Colonic mucosa (tissue), 4 donors: ENCODE results near the gene ATM. TPM values are rescaled to one million over a fixed set of nuclear protein-coding genes. Genes with fewer than 3 reads are reported as not detected.

Experiments used
- DNase-seq: peaks from one replicate; pipeline ENCODE4 v3.0.0-alpha.2; 2020
- H3K27ac ChIP-seq: fragments of 200-600 bp; one replicate; pipeline ENCODE4 v1.8.0; 2021
- H3K27me3 ChIP-seq: fragments of 200-600 bp; one replicate; pipeline ENCODE4 v1.8.0; 2021
- H3K36me3 ChIP-seq: fragments of 200-600 bp; one replicate; pipeline ENCODE4 v1.8.0; 2021
- H3K4me1 ChIP-seq: fragments of 200-600 bp; one replicate; pipeline ENCODE4 v1.8.0; 2021; ENCODE audit warnings: mild to moderate bottlenecking
- H3K4me3 ChIP-seq: fragments of 200-600 bp; one replicate; pipeline ENCODE4 v1.8.0; 2021
- H3K9ac ChIP-seq, 2 donors: one replicate each; pipeline ENCODE4 v1.7.0; 2013; ENCODE audit warnings: control low read depth in 2 of 2, low read depth in 2 of 2, low read length in 2 of 2
- H3K9me3 ChIP-seq: fragments of 200-600 bp; one replicate; pipeline ENCODE4 v1.8.0; 2021
- intact Hi-C: fragments of 100-400 bp; cut with DNase I; formaldehyde crosslinking; loops from one replicate; pipeline ENCODE4 v1.14.1; 2022
- total RNA-seq, 2 donors: library from RNA; stranded (reverse); fragmentation: NEBNext Ultra II Directional in 1 of 2; extraction: Animal tissue kit (Norgen Biotek cat#: 25700) in 1 of 2; gene quantifications; one replicate each; pipeline ENCODE4 v1.2.1, GENCODE V29; 2021
- TF ChIP-seq, protein P1 (sequence below): fragments of 200-600 bp; IDR thresholded peaks from one replicate; pipeline ENCODE4 v1.8.0; 2022; ENCODE audit warnings: antibody characterized with exemption, mild to moderate bottlenecking
- donor health status: healthy.
- donor health status: DM: no; HTN: no; CAD: no.
- donor health status: DM: no; HTN: no; CAD: no.

ATM gene
- total RNA-seq, 2 donors from 2014 or later = 28.3 to 30.1 TPM

GRCh38 chr11:108345767-108346166 lies 122.9 kb downstream of the ATM start:
- intact Hi-C loops = no loop called here
- no peak for DNase-seq
- H3K4me1 ChIP-seq = no peaks in the 10 kb centered on the region
- TF ChIP-seq, protein P1, sequence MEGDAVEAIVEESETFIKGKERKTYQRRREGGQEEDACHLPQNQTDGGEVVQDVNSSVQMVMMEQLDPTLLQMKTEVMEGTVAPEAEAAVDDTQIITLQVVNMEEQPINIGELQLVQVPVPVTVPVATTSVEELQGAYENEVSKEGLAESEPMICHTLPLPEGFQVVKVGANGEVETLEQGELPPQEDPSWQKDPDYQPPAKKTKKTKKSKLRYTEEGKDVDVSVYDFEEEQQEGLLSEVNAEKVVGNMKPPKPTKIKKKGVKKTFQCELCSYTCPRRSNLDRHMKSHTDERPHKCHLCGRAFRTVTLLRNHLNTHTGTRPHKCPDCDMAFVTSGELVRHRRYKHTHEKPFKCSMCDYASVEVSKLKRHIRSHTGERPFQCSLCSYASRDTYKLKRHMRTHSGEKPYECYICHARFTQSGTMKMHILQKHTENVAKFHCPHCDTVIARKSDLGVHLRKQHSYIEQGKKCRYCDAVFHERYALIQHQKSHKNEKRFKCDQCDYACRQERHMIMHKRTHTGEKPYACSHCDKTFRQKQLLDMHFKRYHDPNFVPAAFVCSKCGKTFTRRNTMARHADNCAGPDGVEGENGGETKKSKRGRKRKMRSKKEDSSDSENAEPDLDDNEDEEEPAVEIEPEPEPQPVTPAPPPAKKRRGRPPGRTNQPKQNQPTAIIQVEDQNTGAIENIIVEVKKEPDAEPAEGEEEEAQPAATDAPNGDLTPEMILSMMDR = no peak
- no peak overlapping the region for H3K27ac ChIP-seq
- H3K36me3 ChIP-seq = no peaks in the 10 kb centered on the region
- H3K9ac ChIP-seq = no peak overlapping the region
- no peaks in the 10 kb centered on the region for H3K27me3 ChIP-seq
- H3K9me3 ChIP-seq = no peaks in the 10 kb centered on the region
- no peak overlapping the region for H3K4me3 ChIP-seq

- intact Hi-C loops = no loop called here
- DNase-seq = no peak
- Histone ChIP-seq H3K9me3 (no peaks in the 10 kb centered on the region), H3K27ac (no peak overlapping the region), H3K4me3 (no peak overlapping the region), H3K27me3 (no peaks in the 10 kb centered on the region), H3K36me3 (no peaks in the 10 kb centered on the region), H3K9ac (no peak overlapping the region), H3K4me1 (no peaks in the 10 kb centered on the region)
- TF ChIP-seq, protein P1 = no peak
Observed at GRCh38 chr11:108346451-108346850, 123.6 kb downstream of the ATM start.

- Histone ChIP-seq H3K4me3 (no peak overlapping the region), H3K4me1 (no peaks in the 10 kb centered on the region), H3K9ac (no peak overlapping the region), H3K27ac (no peak overlapping the region), H3K27me3 (no peaks in the 10 kb centered on the region), H3K9me3 (no peaks in the 10 kb centered on the region), H3K36me3 (peaks cover 7% of the 10 kb centered on the region)
- TF ChIP-seq, protein P1 = no peak
- intact Hi-C loops = no loop called here
- DNase-seq = no peak
Observed at GRCh38 chr11:108351468-108351867, 128.6 kb downstream of the ATM start.

GRCh38 chr11:108364159-108364558 lies 141.3 kb downstream of the ATM start:
- H3K9me3 ChIP-seq = no peaks in the 10 kb centered on the region
- intact Hi-C loops = no loop called here

GRCh38 chr11:108368134-108368533 lies 145.3 kb downstream of the ATM start:
- Histone ChIP-seq H3K9ac (no peak overlapping the region), H3K36me3 (no peaks in the 10 kb centered on the region), H3K4me3 (no peak overlapping the region), H3K27ac (no peak overlapping the region), H3K4me1 (no peaks in the 10 kb centered on the region), H3K9me3 (no peaks in the 10 kb centered on the region), H3K27me3 (no peaks in the 10 kb centered on the region)
- intact Hi-C loops = no loop called here
- TF ChIP-seq, protein P1 = no peak
- no peak for DNase-seq

More at GRCh38 chr11:108364159-108364558, 141.3 kb downstream of the ATM start:
- Histone ChIP-seq H3K4me3 (no peak overlapping the region), H3K36me3 (no peaks in the 10 kb centered on the region), H3K27ac (no peak overlapping the region), H3K27me3 (no peaks in the 10 kb centered on the region), H3K4me1 (no peaks in the 10 kb centered on the region), H3K9ac (no peak overlapping the region)
- TF ChIP-seq, protein P1 = no peak
- DNase-seq = no peak

- Histone ChIP-seq H3K9ac (no peak overlapping the region), H3K27ac (no peak overlapping the region), H3K9me3 (no peaks in the 10 kb centered on the region), H3K4me3 (no peak overlapping the region), H3K36me3 (no peaks in the 10 kb centered on the region), H3K27me3 (no peaks in the 10 kb centered on the region), H3K4me1 (no peaks in the 10 kb centered on the region)
- DNase-seq = no peak
- TF ChIP-seq, protein P1 = no peak
- intact Hi-C loops = no loop called here
Observed at GRCh38 chr11:108369064-108369463, 146.2 kb downstream of the ATM start.
